Measurements from ENCODE around the gene PYHIN1. TPM values are rescaled to one million over a fixed set of nuclear protein-coding genes. Genes with fewer than 3 reads are reported as not detected.

PYHIN1 gene
- total and polyA plus RNA-seq, 2 of the 4 experiments (the other 2 are of a cell fraction): not detected

GRCh38 chr1:158932171-158932570 lies 819 bp downstream of the PYHIN1 start:
- WGBS, 2 experiments (ENCODE audit: extremely low coverage in 2 of 2, insufficient read length in 1 of 2): no CpG with 5 or more reads among the region's 6 CpGs
- dilution Hi-C loops (cut with HindIII; ENCODE audit: low sequenced_read_pairs, unreplicated experiment): no loop called here
- Histone ChIP-seq H3K9ac (ENCODE audit: low read depth, low read length) (no peak overlapping the region), H4K20me1 (ENCODE audit: insufficient read depth, low read length) (no peaks in the 10 kb centered on the region), H2BK5ac (ENCODE audit: low read depth, low read length, poor library complexity, severe bottlenecking) (no peak overlapping the region), H3K18ac (ENCODE audit: low read depth, low read length) (no peak overlapping the region), H2BK15ac (ENCODE audit: low read depth, low read length) (no peak overlapping the region), H3K4ac (ENCODE audit: low read depth, low read length) (no peak overlapping the region), H2AFZ (replicated peaks; ENCODE audit: low read length, poor library complexity) (no peak overlapping the region), H3K9me1 (ENCODE audit: insufficient read depth, low read length) (no peaks in the 10 kb centered on the region), H3K4me3 (ENCODE audit: insufficient read depth, low read depth, low read length) (no peak overlapping the region), H2AK5ac (ENCODE audit: low read depth, low read length) (no peak overlapping the region), H4K91ac (ENCODE audit: insufficient read depth, low read depth, low read length) (no peak overlapping the region), H2BK20ac (ENCODE audit: low read depth, low read length) (no peak overlapping the region), H3K79me1 (ENCODE audit: low read depth in 1 of 2, low read length in 2 of 2) (no peaks in the 10 kb centered on the region), H3K4me2 (ENCODE audit: low read depth, low read length) (no peak overlapping the region), H3K36me3 (ENCODE audit: control insufficient read depth, insufficient read depth, low read length) (no peaks in the 10 kb centered on the region), H2AK9ac (replicated peaks; ENCODE audit: low read depth, low read length, poor library complexity) (no peak overlapping the region), H3K23ac (ENCODE audit: low read depth, low read length) (no peak overlapping the region), H3K4me1 (ENCODE audit: control insufficient read depth, insufficient read depth, low read length) (no peaks in the 10 kb centered on the region), H3K14ac (replicated peaks; ENCODE audit: low read depth, low read length) (no peak overlapping the region), H3K27ac (ENCODE audit: insufficient read depth, low read length) (no peak overlapping the region), H4K8ac (ENCODE audit: low read depth in 2 of 2, low read length in 2 of 2) (no peak overlapping the region), H4K5ac (ENCODE audit: low read depth, low read length) (no peak overlapping the region), H2BK120ac (ENCODE audit: low read depth, low read length) (no peak overlapping the region), H3K56ac (ENCODE audit: extremely low read depth, insufficient read depth, low read length) (no peak overlapping the region), H3K9me3 (ENCODE audit: control insufficient read depth, insufficient read depth, low read length) (no peaks in the 10 kb centered on the region), H3K27me3 (ENCODE audit: control insufficient read depth, insufficient read depth, low read length) (no peaks in the 10 kb centered on the region)
- ChIA-PET CTCF (no interaction called here), POLR2A (ENCODE audit: unreplicated experiment) (no interaction called here)
- ATAC-seq (ENCODE audit: low read depth): no peak
- no peak for DNase-seq
- BruUV-seq (replicated peaks): no TSS peak
- intact Hi-C loops (cut with micrococcal nuclease): no loop called here
- TF ChIP-seq MAFK (IDR thresholded peaks at IDR 0.05; ENCODE audit: low read depth, low read length) (no peak), RFX5 (IDR thresholded peaks at IDR 0.05; ENCODE audit: low read depth, low read length) (no peak), CEBPB (IDR thresholded peaks at IDR 0.05; ENCODE audit: low read depth, low read length) (no peak), RAD21 (IDR thresholded peaks at IDR 0.05; ENCODE audit: low read length) (no peak)
- in situ Hi-C loops (cut with MboI; ENCODE audit: low sequenced_read_pairs): no loop called here
